ENCODE measurements around the gene PLA2G2C.

PLA2G2C gene

DNA sequence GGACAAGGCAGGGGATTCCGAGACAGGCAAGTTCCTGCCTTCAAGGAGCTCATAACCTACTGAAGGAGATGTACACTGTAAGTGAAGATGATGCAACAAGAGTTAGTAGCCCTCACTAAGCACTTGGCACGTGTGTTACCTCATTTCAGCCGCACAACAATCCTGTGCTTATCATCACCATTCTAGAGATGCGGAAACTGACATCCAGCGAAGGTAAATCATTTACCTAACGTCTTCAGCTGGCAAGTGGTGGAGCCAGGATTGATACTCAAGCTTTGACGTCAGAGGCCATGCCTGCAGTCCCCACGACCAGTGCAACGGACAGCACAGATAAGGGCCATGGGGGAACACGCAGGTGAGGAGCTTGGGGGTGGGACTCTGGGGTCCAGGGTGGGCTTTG is 3.3 kb downstream of the PLA2G2C start:
- DNase-seq, result no peak

DNA sequence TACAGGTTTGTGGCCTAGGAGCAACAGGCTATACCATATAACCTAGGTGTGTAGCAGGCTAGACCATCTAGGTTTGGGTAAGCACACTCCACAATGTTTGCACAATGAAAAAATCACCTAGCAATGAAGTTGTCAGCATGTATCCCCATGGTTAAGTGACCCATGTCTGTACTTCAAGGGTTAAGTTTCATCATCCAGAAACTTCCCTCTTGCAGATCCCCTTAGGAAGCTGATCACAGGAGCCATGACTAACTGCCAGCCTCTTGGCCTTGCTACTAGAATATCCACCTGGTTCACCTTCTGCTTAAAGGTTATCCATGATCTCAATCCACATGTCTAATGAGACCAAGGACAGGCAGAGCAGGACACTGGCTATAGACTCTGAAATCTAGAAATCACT is 3.9 kb downstream of the PLA2G2C start:
- no peak for DNase-seq

DNA sequence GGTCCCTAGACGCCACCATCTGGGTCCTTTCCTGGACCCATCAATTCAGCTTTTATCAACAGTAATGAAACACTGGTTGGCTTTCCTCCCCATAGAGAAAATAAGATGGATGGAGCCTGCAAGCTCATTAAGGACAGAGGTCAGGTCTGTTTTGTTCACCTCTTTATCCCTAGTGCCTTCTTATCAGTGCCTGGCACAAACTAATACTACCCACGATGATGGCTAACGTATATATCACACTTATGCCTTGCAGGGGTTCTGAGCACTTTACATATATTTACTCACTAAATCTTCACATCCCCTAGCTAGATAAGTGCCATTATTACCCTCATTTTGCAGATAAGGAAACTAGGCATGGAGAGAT is 5.5 kb downstream of the PLA2G2C start:
- no peak for DNase-seq

DNA sequence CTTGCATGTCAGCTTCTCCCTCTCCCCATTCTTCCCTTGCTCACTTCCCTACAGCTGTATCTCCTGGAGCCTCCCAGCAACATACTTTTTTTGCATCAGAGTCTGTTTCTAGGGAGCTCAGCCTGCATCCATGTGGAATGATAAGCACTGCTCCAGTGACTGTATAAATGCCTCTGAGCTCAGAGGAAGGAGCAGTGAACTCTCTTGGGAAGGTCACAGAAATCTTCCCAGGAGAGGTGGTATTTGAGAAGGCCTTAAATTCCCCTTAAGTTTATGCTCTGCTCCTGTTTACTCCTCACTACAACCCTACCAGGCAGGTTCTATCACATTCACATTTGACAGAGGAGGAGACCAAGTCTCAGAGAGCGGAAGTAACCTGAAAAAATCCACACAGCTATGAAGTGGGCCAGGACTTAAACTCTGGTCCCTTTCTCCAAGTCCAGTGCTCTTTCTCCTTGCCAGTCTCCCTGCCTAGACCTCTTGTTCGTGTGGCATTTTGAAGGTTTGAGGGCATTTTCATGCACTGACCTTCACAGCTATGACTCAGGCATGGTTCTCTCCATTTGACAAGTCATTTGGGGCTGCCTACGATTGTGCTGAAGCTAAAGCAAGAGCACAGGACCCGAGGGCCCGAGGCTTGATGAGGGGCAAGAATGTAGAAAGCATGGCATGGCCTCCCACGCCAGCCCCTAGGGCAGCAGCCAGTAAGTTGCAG is 6.0 kb downstream of the PLA2G2C start:
- DNase-seq, result no peak

DNA sequence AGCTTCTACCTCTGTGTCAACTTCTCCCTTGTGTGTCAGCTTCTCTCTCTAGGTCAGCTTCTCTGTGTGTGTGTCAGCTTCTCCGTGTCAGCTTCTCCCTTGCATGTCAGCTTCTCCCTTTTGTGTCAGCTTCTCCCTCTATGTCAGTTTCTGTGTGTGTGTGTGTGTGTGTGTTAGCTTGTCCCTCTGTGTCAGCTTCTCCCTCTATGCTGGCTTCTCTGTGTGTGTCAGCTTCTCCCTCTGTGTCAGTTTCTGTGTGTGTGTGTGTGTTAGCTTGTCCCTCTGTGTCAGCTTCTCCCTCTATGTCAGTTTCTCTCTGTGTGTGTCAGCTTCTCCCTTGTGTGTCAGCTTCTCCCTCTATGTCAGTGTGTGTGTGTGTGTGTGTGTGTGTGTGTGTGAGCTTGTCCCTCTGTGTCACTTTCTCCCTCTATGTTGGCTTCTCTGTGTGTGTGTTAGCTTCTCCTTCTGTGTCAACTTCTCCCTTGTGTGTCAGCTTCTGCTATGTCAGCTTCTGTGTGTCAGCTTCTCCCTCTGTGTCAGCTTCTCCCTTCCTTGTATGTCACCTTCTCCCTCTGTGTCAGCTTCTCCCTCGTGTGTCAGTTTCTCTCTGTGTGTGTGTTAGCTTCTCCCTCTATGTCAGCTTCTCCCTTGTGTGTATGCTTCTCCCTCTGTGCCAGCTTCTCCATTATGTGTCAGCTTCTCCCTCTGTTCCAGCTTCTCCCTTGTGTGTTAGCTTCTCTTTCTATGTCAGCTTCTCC is 6.8 kb downstream of the PLA2G2C start:
- no peak for DNase-seq

DNA sequence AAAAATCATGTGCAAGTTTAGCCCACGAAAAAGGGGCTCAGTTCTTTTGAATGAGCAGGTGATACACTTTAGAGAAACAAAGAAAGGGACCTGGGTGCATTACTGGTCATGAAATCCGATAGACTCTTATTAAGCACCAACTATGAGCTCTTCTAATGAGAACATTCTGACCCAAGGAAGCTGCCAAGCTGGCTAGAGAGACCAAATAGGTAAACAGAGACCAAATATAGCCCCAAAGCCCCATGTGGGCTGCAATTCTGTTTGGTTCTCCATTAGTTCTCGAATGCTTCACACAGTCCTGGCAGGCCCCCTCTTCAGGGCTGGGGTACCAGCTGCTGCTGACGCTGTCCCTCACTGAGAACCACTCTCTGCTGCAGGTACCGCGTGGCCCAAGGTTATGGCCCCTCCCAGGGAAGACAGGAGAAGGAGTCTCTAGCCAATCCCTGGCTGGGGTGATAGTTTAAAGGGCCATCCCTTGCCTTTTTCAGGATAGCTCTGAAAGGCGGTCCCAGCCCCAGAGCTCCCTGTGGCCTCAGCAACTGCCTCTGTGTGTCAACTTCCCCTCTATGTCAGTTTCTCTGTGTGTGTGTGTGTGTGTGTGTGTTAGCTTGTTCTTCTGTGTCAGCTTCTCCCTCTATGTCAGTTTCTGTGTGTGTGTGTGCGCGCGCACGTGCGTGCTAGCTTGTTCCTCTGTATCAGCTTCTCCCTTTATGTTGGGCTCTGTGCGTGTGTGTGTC is 7.5 kb downstream of the PLA2G2C start:
- DNase-seq, result no peak

DNA sequence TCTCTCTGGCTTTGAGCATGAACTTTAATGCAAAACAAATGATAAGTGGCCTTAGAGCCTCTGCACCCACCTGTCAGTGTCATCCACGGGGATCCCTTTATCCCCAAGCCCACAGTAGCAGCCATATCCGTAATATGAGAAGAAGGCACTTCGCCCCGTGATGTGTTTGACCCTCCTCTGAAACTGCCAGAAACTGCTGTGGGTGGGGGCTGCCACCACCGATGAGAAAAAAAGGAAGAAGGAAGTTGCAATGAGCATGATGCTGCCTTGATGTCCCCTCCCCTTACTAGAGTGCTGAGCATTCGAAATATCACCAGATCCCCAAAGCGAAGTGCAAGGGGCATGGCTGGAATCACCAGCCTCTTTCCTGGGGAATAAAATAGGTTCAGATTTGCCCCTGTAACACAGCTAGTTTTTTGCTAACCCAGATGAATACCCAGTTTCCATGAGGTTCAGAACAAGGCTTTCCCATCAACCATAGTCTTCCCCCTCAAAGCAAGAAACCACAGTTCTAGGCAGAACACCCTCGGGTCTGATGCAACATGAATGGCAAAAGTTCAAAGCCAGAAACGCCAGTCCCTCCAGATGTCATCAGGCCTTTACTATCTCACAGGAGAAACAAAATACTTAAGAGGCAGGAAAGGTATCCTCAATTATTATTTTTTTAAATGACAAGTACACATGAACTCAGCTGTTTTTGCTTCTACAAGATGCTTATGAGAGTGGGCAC is 11.2 kb downstream of the PLA2G2C start:
- DNase-seq, result peak; percentile 44

DNA sequence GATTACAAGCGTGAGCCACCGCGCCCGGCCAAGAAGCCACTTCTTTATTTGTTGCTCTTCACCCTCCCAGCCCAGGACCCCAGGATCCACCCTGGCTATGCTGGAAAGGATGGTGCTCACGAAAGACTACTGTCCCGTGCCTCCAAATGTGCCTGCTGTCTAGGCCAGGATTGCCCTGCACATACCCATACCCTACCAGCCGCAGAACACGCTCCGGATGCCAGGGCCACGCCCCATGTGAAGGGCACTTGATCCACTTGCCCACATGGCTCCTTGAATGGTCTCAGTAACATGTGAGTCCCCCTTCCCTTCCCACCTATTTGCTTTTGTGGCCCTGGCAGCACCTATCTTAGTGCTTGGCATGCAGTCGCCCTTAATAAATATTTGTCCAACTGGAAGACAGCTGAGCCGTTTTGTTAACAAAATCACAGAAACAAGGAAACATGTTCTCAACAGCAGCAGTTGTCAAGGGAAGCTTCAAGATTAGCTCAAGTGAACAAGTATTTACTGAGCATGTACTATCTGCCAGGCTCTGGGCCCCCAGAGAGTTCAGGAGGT is 14.2 kb downstream of the PLA2G2C start:
- no peak for DNase-seq

DNA sequence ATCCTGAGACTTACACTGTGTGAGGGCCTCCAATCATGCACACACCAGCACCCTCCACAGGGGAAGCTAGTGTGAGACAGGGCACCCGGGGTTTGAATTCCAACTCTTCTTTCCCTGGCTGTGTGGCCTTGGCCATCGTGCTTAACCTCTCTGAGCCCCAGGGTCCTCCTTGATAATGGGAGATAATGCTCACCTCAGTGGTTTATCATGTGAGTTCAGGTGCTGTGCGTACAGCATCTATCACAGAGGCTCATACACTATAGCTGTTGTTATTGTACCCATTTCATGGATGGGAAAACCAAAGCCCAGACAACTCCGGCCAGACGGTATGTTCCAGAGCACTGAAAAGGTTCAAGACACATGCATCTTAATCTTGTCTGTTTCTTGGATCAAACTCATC is 16.4 kb downstream of the PLA2G2C start:
- DNase-seq, result no peak

DNA sequence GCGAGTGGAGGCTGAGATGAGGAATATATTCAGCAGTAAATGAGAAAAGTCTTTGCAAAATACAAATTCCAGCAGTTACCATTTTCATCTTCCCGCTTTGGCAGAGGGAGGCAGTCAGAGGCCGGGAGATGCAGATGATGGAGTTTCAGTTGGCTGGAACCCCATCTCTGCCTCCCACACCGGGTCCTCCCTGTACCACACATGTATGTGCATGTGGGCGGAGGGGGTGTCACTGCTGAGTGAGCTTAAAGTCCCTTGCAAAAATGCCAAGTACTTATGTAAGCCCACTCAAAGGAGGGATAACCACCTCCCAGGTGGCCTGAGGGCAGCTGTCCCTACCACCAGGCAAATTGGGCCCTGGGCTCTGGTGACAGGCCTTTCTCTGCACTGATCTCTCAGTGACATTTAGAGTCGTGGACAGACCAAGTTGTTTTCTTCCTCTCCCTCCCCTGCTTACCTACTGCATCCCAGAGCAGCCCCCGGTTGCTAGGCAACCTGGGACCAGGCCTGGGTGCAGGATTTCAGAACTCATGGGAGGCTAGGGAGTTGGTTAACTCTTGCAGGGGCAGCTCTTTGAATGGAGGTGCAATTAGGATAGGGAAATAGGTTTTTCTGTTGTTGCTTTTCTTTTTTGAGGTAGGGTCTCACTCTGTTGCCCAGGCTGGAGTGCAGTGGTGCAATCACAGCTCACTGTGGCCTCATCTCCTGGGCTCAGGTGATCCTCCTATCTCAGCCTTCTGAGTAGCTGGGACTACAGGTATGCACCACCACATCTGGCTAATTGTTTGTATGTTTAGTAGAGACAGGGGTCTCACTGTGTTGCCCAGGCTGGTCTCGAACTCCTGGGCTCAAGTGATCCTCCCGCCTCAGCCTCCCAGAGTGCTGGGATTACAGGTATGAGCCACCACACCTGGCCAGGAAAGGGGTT is 17.5 kb downstream of the PLA2G2C start:
- no peak for DNase-seq

DNA sequence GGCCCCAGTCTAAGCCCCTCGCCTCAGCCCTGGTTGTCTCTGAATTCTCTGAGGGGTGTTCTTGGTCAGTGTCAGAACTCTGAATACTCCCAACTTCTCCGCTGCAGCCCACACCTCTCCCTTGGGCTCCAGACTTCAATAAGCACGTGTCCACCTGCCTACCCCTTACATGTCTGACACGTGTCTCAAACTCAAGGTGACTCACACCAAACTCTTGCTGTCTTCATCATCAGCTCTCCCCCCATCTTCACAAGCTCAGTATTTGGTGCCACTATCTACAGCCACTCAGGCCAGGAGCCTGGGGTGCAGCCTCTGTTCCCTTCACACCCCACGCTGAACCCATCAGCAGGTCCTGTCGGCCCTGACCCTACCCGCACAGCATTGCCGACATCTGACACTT is 19.2 kb downstream of the PLA2G2C start:
- no peak for DNase-seq

DNA sequence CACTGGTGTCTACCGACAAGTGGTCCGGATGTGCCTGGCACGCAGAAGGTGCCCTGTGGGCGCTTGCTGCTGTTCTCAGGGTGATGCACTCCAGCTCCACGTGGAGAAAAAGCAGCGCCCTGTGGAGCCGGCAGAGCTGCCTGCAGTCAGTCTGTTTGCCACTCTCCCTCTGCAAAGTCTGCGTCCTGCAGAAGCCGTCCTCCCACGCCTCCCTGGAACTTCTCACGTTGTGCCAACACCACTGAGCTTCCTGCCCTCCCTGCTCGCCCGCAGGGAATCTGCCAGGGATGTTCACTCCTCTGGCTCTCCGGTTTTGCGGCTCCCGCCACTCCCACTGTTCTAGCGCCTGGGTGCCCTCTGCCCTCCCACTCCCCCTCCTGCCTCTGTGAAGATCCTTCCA is 20.3 kb downstream of the PLA2G2C start:
- no peak for DNase-seq

DNA sequence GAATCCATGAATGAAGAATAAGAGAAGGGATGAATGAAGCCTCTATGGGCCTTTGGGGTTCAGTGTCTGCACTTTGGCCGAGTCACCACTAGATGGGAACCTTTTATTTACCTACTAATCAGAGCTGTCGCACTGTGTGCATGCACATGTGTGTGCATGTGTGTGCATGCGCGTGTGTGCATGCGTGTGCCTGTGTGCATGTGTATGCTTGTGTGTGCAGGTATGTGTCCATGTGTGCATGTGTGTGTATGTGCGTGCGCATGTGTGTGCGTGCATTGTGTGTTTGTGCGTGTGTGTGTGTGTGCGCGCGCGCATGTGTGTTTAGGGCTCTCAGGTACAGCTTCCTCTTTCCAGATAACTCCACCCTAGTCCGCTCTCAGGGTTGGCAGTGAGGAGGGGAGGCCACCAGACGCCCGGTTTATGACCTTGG is 20.8 kb downstream of the PLA2G2C start:
- peak; percentile 61 for DNase-seq

DNA sequence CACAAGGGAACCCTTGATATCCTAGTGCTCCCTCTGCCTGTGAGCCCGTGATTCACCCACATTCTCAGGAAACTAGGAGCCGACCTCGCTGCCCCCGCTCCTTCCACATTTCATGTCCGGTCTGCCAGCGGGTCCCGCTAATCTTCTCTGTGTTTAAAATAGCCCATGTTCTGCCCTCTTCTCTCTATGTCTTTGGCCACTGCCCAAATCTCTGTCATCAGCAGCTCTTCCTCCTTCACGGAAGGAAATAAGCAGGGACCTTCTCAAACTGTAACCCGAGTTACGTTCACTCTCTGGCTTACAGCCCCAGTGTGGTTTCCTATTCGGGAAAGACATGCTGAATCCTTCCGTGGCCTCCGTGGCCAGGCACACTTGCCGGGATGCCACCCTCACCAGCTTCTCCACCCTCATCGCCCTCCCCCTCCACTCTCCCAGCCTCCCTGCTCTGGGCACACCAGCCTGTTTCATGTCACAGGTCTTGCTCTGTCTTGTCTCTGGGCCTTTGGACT is 21.6 kb downstream of the PLA2G2C start:
- DNase-seq, result no peak

DNA sequence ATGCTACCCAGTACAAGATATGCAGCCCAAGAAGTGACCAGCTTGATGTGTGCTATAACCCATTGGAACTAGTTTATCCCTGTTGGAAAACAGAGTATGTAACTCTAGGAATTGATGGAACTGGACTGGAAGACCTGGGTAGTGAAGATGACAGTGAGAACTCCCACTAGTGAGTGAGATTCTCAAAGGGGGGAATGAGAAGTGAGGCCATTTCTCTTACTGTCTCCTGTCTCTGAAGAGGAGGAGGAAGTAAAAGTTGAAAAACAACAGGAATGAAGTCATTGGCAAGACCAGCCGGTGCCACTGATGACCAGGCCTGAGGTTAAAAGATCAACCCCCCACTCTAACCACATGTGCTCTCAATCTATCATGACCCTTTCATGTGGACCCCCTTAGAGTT is 26.3 kb downstream of the PLA2G2C start:
- DNase-seq, result peak; percentile 46

DNA sequence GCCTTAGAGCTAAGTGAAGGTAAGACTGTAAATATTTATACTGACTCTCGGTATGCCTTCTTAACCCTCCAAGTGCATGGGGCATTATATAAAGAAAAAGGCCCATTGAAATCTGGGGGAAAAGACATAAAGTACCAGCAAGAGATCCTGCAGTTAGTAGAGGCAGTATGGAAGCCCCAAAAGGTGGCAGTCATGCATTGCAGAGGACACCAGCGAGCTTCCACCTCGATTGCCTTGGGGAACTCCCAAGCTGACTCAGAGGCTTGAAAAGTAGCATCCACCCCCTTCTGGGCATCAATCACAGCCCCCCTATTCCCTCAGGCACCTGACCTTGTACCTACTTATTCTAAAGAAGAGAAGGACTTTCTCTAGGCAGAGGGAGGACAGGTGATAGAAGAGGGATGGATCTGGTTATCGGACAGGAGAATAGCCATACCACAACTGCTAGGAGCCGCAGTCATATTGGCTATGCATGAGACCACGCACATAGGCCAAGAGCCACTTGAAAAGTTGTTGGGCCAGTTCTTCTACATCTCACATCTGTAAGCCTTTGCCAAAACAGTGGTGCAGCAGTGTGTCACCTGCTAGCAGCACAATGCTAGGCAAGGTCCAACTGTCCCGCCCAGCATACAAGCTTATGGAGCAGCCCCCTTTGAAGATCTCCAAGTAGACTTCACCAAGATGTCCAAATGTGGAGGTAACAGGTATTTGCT is 27.8 kb downstream of the PLA2G2C start:
- DNase-seq, result no peak

DNA sequence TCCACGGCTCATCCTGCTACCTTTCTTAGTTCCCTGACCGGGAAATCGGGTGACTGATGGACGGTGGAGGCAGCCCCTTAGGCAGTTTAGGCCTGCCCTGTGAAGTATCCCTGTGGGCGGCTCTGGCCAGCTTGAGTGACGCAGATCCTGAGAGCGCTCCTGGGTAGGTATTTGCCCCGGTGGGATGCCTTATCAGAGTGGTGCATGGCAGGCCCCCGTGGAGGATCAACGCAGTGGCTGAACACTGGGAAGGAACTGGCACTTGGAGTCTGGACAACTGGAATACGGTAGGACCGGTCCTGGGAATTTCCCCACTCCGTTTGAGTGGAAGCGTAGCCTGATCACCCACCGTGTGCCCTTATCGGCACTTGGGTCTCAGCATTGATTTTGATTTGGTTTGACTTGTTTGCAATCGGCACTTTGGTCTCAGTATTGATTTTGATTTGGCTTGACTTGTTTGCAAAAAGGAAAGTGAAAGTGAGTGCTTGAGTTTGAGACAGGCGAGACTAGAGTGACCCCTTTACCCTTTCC is 32.0 kb downstream of the PLA2G2C start:
- DNase-seq, result peak; percentile 30

DNA sequence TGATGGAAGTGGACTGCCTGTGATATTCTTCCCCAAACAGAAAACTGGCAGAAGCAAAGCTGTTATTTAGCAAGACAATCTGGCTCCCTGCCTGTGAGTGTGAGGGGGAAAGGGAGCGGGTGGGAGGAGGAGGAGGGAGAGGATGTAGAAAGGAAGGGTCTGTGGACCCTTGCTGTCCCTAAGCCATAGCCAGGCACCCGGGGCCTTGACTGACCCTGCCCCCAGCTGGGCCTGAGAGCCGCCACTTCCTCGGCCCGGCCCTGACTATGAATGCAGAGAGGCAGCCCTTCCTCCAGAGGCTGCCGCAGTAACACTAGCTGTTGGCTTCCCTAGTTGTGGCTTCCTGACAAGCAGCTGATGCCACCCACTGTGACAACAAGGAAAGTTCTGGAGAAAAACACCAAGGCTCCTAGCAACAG is 33.3 kb downstream of the PLA2G2C start:
- no peak for DNase-seq

DNA sequence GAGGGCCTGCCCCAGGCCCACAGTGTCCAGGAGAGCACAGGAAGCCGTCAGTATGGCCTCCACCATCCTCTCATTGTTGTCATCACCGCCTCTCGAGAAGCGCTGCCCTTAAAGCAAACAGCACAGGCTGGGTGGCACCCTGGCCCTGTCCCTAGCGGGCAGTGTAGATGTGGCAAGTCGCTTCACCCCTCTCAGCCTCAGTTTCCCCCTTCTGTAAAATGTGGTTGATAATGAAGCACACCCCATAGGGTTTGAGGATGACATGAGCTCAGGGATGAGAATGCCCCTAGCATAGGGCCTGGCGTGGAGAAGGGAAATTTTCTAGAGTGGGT is 33.8 kb downstream of the PLA2G2C start:
- no peak for DNase-seq

DNA sequence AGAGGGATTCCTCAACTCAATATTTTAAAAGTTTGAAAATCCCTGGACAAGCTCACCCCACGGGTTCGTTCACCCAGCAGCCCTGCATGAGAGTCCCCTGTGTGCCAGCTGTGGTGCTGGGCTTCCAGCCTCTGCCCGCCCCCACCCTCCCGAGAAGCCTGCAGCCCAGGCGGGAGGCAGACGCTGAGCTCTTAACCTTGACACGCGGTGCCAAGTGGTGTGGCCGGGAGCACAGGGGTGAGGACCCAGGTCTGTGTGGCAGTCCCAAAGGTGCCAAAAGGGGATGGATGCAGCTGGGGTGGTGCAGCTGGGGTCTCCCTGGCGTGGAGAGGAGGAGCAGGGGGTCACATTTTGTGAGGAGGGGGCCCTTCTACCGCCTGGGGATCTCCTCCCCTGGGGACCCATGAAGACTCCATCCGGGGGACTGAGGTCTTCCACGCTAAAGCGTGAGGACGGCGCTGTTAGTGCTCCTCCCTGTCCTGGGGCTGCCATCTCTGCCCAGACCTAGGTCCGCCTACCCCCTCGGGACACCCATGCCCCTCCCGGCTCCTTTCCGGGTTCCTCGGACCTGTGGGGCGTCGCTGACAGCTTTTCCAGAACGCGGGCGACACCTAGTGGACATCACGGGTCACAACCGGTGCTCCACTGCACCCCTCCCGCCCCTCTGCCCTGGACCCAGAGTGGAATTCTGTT is 34.3 kb downstream of the PLA2G2C start:
- peak; percentile 78 for DNase-seq
